Stimulated activated CD4-positive, alpha-beta T cell treated with anti-CD3 and anti-CD28 coated beads, TNF-alpha, amount 100 ng/mL, for 48 hours (primary cell): ENCODE measurements around the gene WSCD1.

Experiments
- DNase-seq, 3 donors: peaks; one replicate each; pipeline ENCODE4 v3.0.0-alpha.2; 2020; ENCODE audit warnings: low read depth in 3 of 3

The WSCD1 gene

DNA sequence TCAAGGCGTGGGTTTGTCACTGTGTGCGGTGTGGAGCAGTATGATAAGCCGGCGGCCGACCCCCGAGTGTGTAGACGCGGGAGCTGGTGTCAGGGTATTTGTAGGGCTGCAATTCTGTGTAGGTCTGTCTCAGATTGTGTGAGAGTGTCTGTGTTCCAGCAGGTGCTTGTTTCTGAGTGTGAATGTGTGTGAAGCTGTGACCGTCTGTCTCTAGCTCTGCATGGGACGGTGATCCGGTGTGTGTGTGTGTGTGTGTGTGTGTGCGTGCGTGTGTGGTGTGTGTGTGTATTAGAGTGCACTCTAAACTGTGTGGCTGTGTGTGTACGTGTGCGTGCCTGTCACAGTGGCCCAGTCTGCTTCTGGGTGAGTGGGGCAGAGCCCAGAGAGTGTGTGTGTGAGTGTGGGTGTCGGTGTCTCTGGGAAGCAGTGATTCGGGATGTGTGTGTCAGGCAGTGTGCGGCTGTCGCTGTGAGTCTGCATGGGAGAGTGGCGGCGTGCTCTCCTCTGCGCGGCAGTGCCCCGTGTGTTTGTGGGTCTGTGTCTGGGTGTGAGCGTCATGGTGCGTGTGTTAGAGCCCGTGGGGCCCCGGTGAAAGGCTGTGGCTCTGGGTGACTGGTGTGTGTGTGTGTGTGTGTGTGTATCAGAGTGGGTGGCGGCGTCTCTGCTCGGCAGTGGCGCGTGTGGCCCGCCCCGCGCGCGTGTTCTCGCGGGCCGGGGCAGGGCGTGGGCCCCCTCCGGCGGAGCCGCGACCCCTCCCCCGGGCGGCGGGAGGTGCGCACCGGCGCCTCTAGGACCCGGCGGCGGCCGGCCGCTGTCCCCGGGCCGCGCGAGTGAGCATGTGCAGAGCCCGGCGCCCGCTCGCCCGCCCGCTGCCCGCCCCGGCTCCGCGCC is at the start of gene WSCD1:
Gene WSCD1, plus strand, starts transcription at position 841 of the 891 bp plus-strand sequence. CDS start 10,280 bp downstream, outside the sequence.
- no peak for DNase-seq

DNA sequence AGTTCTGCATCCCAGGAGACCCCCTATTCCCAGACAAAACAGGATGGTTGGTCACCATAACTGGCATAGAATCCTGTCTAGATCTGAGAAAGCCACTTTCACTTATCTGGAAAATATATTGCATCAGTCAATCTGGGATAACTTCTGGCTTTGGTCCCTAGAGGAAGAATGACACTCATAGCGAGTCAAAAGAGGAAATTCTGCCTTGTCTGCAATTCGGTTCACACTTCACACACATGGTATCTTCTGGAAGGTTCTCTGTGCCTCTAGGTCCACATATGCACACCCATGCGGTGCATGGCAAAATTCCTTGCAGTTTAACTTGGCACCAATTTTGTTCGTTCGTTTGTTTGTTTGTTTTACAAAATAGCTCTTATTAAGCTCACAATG is 49.2 kb upstream of the WSCD1 start:
- no peak for DNase-seq

DNA sequence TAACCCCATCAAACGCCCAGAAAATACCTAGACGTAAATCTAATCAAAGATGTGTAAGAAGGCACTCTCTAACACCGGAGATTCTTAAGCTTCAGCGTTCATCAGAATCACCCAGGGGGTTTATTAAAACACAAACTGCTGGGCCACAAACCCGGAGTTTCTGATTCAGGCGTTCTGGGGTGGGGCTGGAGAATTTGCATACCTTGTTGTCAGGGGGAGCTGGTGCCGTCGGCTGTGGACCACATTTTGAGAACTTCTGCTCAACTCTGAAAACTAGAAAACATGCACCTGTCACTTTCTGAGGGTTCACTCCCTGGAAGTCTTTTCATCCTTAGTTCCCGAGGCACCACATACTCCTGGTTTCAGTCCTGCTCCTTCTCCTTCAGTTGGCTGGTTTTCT is 48.6 kb upstream of the WSCD1 start:
- DNase-seq = no peak

DNA sequence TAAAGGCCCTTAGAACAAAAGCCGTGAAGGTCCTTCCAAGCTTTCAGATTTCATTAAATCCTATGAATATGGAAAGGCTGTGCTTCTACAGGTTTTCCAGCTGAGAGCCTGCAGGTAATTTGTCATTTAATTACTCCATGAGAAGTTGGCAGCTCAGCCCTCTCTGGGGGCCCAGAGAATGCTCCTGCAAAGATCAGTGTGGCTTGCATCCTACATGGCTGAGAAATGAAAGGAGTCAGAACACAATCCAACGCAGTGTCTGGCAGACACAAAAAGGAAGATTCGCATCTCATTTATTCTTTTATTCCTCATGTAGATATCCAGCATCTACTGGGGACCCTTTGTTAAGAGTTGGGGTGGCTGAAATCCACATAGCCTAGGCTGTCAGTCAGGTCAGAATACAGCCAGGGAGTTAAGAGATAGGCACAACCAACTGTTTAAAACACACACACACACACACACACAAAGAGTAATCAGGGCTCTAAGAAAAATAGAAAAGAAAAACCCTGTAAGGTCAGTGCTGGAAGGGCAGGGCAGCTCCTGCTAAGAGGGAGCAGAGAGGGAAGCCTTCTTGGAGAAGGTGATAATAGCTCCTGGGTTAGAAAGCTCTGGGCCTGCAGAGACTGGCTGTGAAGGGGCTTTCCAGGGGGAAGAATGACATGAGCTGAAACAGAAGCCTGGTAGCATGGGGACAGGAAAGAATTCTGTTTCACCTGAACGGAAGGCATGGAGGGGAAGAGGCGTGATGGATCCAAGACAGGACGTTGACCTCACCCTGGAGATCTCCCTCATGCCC is 46.9 kb upstream of the WSCD1 start:
- DNase-seq = no peak

DNA sequence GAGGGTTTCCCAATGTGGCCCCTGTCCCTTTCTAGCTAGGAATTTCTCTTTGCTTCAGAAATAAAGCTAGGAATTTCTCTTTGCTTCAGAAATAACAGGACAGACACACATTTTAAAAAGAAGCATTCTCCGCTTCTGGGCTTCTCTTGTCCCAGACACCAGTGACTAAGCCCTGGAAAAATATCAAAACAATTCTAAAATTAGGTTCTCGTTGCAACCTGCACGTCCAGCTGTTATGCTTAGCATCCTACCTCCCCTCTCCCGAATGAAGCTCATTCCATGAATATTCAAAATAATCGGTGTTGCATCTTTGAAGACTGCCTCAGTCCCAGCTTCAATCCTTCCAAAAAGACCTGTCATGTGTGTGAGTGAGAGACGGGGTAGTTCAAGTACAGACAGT is 45.6 kb upstream of the WSCD1 start:
- no peak for DNase-seq

DNA sequence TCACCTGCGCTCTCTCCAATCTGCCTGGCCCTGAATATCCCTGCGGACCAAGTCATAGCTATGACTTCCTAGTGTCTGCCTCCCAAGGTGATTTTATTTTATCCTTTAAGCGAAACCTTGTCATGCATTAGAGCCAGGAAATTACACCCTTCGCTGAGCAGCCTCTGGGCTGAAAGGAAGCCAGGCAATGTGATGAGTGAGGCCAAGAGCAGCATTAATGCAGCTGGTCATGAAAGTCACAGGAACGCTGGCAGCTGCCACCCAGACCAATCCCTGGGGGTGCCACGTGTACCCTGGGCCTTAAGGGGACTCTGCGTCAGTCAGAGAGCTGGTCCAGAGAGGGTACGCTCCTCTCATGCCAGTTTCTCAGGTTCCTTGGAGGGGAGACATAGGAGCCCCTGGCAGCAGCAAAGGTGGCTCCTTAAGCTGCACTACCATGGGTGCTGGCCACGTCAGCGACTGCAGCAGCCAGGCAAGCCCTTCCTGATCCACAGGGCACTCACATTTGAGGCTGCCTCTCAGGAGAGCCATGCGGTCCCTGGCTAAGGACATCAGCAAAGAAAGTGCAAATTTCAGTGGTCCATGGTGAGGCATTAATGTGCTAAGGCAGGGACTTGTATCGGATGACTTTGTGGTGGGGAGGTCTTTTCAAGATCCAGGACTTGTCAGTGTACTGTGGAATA is 42.7 kb upstream of the WSCD1 start:
- no peak for DNase-seq

DNA sequence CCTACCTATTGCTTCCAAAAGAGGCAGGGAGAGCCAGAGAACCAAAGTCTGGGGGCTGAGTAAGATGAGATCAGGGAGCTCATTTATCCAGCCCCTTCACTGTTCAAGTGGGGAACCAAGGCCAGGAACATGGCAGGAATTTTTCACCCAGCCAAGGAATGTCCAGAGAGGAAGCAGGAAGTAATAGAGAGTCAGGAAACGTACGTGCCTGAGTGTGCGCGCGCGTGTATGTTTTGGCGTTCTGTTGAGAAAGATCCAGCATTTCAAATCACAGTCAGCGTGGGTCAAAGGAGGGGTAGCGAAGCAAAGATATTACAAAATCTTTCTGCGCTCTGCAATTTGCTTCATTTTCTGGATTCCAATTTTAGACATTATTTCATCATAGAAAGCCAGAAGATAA is 41.9 kb upstream of the WSCD1 start:
- no peak for DNase-seq

DNA sequence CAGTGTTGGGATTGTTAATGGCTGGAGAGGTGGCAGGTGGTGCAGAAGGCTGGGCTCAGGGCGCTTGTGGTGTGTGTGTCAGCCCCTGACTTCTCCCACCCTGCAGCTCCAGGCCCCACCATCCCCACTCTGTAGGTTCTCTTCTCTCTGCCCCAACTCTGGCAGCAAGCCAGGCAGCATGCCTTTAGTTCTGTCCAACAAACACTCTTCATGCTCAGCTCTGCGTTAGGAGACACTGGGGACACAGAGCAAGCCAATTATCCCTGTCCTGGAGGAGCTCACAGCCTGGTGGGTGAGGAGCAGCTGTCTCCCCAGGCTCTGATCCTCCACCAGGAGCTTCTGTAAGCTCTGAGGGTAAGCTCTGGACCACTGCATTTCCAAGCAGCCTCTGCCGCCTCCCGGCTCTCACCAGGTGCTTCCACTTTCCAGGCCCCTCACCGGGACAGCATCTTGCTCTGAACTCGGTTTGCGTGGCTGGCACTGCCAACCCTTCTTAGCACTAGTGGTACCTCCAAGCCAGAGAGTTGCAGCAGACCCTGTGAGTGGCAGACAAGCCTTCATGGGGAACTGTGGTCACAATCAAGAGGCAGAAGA is 34.3 kb upstream of the WSCD1 start:
- DNase-seq = no peak

DNA sequence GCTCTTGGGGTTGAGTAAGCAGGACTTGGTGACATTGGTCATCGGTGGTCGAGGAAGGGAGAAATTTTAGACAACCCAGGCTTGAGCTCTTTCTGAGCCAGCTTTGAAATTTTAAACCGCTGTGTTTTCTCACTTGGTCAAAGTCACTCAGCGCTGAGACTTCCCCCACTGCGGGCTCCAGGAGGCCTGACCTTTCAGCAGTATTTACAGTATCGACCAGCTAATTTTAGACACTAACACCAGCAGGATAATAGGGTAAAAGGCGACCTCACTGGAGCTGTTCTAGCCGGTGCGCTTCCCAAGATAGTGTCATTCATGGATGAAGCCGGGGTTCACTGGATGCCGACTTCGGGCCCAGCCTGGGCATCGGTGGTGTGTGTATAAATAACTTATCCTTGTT is 29.7 kb upstream of the WSCD1 start:
- DNase-seq = no peak

DNA sequence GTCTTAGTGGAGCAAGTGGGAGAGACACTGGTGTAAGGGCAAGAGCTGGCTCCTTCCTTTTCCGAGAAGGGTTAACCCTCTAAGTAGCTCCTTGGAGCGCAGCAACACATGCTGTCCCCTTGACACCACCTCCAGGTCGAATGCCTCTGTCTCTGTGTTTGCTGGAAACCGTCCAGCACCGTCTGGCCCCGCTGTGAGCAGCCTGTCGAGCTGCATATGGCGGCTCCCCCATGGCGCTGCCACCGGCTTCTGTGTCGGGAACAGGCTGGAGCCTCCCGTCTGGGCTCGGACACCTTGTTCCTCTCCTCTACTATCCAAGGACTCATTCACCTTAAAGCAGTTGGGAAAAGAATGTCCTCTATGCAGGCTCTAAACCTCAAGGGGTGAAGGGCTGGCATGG is 28.9 kb upstream of the WSCD1 start:
- no peak for DNase-seq

DNA sequence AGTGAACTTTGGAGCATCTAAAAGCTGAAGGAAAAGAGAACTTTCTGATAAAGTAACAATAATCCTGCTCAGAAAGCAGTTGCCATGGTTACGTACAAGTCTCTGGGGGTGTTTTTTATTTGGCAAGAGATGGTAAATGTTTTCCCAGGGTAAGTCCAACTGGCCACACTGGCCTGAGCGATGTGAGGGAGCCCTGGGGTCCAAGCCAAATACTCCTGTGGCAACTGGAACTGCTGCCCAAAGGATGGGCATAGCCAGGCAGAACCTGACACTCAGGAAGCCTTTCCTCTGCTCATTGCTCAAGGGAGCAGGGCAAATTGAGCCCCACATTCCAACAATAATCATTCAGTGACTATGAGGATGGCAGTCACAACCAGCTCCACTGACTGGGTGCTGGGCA is 26.8 kb upstream of the WSCD1 start:
- DNase-seq = no peak

DNA sequence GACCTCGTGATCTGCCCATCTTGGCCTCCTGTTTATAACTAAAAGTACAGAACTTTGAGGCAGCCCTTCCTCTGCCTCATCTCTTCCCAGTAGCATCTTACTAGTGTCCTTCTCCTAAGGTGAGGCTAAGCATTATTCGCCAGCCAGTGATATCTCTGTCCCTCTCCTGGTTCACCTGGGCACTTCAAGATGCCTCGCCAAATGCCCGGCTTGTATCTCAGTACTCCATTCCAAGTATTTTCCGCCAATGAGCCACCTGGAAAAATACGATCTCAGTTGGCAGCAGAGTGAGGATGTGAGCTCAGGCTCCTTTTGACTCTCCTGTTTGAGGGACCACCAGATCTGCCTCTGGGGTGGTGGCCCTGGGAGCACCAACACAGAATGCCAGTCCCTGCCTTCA is 25.9 kb upstream of the WSCD1 start:
- no peak for DNase-seq

DNA sequence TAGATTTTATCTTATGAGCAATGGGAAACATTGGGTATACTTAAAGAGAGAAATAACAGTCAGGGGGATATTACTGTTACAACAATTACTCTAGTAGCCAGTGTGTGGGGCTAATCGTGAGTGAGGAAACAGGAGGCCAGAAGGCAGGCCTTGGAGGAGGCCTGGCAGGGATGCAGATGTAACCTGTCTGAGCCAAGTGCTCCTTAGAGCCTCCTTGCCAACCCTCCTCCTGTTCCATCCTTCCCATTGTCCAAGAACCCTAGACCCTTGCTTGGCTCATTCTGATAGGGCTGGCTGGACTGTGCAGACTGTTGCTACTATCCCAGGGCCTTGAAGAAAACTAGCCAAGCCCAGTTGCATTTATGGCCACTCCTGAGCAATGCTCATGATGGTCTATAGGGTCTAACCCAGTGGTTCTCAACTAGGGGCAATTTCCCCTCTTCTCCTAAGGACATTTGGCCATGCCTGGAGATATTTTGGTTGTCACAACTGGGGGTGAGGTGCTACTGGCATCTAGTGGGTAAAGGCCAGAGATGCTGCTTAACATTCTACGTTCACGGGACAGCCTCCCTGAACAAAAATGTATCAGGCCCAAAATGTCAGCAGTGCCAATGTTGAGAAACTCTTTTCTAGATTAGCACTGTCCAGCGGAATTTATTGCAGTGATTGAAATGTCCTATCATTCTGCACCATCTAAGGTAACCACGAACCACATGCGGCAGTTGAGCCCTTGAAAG is 24.4 kb upstream of the WSCD1 start:
- DNase-seq = no peak

DNA sequence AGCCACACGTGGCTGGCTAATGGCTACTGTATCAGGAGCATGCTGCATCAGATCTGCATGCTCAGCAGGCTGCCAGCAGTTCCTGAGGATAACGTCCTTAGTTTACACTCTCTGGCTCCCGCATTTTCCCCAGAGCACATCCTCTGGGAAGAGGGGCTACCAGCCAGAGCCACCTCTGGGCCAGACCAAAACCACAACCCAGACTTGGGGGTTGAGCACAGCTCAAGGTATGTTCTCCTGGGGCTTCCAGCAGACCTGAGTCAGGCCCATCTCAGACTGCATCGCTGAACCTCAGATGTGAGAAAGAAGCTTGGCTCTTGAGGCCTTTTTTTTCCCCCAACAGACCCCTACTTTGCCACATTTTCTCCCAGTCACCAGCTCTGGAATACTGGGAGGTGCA is 23.7 kb upstream of the WSCD1 start:
- no peak for DNase-seq

DNA sequence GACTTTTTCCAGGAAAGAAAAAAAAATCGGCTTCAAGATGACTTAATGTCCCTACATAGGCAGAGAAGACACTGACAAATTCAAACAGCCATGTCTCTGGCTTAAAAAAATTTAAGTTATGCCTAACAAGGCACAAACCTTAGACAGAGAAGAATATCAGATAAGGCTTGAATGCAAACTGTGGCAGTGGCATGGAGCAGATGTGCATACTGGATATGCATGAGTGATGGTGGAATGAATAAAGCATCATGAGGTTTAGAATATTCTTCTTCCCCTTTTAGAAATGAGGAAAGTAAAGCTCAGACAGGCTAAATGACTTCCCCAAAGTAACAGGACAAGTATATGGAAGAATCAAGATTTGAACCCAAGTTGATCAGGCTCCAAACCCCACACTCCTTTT is 23.2 kb upstream of the WSCD1 start:
- no peak for DNase-seq

DNA sequence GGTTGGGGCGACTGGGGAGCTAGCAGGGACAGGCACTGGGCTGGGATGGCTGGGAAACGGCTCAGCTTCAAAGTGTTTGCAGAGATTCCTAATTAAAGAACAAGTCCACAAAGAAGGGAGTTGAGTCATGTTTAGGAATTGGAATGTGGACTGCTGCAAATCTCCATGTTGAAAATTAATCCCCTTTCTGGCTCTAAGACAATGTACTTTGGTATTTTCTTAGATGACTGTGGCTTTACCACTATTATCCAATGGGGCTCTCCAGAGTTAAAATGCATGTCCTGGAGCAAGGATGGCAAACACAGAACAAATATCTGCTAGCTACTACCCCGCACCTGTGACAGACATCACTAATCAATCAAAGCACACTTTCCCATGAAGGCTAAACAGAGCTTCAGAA is 22.2 kb upstream of the WSCD1 start:
- DNase-seq = no peak

DNA sequence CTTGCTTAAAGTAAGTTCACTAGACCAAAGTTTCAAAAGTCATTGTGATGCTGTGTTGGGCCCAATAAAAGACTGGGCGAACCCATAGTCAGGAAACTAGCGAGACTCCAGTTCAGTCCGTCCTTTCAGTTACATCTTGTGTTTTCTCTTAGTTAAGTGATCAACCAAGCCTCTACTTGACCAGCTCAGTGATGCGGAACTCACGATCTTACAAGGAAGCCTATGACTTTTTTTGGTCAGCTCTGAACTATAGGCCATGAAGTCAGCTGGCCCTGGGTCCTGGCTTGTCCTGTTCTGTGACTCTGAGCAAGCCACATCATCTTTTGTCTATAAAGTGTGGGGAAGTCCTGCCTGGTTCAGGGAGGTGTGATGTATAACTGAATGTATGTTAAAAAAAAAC is 21.7 kb upstream of the WSCD1 start:
- no peak for DNase-seq

DNA sequence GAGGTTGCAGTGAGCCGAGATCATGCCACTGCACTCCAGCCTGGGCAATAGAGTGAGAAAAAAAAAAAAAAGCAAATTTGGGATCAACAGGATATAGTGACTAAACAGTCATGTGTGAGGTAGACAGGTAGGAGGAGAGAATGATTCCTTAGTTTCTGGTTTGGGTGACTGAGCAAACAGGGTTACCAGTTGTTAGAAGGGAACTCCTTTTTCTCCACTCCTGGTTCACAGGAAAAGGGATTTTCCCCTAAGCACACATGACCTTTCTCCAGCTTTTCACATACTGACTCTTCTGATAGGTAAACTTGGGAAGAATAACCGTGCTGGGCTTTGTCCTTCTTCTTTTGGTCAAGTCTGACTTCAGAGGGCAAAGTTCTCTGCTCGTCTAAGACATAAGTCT is 17.3 kb upstream of the WSCD1 start:
- no peak for DNase-seq

DNA sequence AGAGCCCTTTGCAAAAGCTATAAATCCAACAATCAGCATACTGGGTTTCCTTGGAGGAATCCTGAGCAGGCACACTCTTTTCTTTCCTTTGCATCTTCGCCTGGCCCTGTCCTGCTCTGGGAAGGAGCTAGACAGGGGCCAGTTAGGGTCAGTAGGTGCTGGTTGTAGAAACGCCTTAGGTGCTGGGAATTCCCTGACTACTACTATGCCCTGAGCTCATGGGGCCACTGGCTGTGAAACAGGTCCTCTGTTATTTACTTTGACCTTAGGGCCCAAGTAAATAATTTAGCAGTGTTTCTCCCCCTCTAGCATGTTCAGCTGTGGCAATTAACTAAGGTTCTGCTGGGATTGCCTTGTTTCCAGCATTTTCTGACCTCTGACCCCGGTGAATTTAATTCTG is 15.8 kb upstream of the WSCD1 start:
- DNase-seq = no peak

DNA sequence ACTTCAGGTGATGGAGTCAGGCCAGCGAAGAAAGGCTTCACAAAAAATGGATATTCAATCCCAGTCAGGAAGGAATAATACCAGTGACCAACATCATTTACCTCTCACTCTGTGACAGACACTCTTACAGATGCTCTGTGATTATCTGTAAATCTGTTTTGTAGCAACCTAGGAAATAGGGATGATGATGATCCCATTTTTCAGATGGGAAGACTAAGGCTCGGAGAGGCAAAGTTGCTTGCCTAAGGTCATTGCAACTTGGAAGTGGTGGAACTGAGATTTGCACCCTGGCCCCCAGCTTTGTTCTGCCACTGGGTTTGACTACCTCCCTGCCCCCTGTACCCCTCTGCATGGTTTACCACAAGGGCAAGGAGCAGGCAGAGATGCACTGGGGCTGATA is 14.1 kb upstream of the WSCD1 start:
- no peak for DNase-seq

DNA sequence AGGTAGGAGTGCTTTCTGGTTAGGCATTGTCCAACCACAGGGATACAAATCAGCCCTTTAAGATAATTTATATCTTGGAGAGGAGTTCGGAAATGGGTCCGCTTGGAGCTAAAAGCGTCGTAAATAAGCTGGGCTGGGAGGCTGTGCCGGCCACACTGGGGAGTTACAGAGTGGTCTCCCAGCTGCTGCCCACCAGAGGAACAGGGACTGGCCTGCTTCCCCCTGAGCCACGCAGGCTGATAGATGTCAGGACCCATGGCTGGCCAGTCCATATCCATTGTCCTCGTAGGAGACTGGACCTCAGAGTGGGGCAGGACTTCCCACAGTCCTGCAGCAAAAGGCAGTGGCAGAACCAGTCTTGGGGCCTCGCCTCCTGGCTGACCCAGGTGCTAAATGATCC is 12.6 kb upstream of the WSCD1 start:
- DNase-seq = no peak

DNA sequence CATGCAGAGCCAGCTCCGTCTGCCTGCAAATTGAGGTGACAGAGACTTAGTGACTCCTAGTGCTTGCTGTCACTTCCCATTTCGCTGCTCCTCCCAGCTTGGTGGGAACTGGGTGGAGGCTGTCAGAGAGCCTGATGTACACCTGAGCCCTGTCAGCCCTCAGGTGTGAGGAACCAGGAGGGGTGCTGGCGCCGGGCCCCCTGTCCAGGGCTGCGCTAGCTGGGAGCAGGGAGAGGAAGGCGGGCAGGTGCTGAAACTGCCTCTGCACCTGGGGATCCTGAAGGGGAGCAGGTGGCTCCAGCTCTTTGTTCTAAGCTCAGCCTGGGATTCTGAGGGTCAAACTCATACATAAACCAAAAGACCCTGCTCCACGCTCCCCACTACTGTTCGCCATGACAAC is 10.8 kb upstream of the WSCD1 start:
- no peak for DNase-seq
